Left renal cortex interstitium (tissue), 4 donors: ENCODE results near the gene TEX13A. TPM values are rescaled to one million over a fixed set of nuclear protein-coding genes. Genes with fewer than 3 reads are reported as not detected.
"Not testable (repeated sequence)": the region's sequence is repeated elsewhere in the genome, so short reads cannot be mapped to it uniquely, and the experiment has no call there.

Source experiments
- DNase-seq, 4 donors: peaks; one replicate each; pipeline ENCODE4 v3.0.0-alpha.2; 2013; ENCODE audit warnings: low read depth in 4 of 4, low spot score in 2 of 4, missing footprints in 1 of 4
- polyA plus RNA-seq, 4 donors: library from polyadenylated mRNA; unstranded; fragments of 120-200 nt; gene quantifications; one replicate each; pipeline ENCODE4 v1.2.1, GENCODE V29; 2013; ENCODE audit not compliant: insufficient read length in 4 of 4

The TEX13A gene
- not detected for polyA plus RNA-seq

- DNase-seq: no peak
Measured at GRCh38 chrX:105220636-105221035, at the start of gene TEX13A. TEX13A (minus strand) TSS chrX:105220694; CDS start chrX:105220397, 297 bp downstream.

- no peak for DNase-seq
Measured at GRCh38 chrX:105269386-105269785, 48.9 kb upstream of the TEX13A start.

- no peak for DNase-seq
Measured at GRCh38 chrX:105267167-105267566, 46.7 kb upstream of the TEX13A start.

GRCh38 chrX:105266456-105266855 lies 46.0 kb upstream of the TEX13A start:
- no peak for DNase-seq

- no peak for DNase-seq
Measured at GRCh38 chrX:105265093-105265492, 44.6 kb upstream of the TEX13A start.

- no peak for DNase-seq
Measured at GRCh38 chrX:105263801-105264200, 43.3 kb upstream of the TEX13A start.

GRCh38 chrX:105263171-105263570 lies 42.7 kb upstream of the TEX13A start:
- no peak for DNase-seq

GRCh38 chrX:105260291-105261043 lies 40.0 kb upstream of the TEX13A start:
- DNase-seq: no peak

GRCh38 chrX:105241056-105241455 lies 20.6 kb upstream of the TEX13A start:
- DNase-seq: no peak

- not testable (repeated sequence) for DNase-seq
Measured at GRCh38 chrX:105237407-105237806, 16.9 kb upstream of the TEX13A start.

- DNase-seq: no peak
Measured at GRCh38 chrX:105229146-105229545, 8.7 kb upstream of the TEX13A start.

GRCh38 chrX:105228602-105229001 lies 8.1 kb upstream of the TEX13A start:
- no peak for DNase-seq

GRCh38 chrX:105226499-105226898 lies 6.0 kb upstream of the TEX13A start:
- no peak for DNase-seq

GRCh38 chrX:105221374-105221773 lies 880 bp upstream of the TEX13A start:
- DNase-seq: no peak

- DNase-seq: no peak
Measured at GRCh38 chrX:105219454-105220401, 766 bp downstream of the TEX13A start.

- no peak for DNase-seq
Measured at GRCh38 chrX:105211066-105211575, 9.4 kb downstream of the TEX13A start.

GRCh38 chrX:105210258-105210657 lies 10.2 kb downstream of the TEX13A start:
- DNase-seq: no peak

- DNase-seq: no peak
Measured at GRCh38 chrX:105209406-105209805, 11.1 kb downstream of the TEX13A start.

GRCh38 chrX:105191878-105192277 lies 28.6 kb downstream of the TEX13A start:
- no peak for DNase-seq

- peak in 1 of 4 donors; percentile 7 for DNase-seq
Measured at GRCh38 chrX:105190252-105190853, 30.1 kb downstream of the TEX13A start.

- no peak for DNase-seq
Measured at GRCh38 chrX:105189093-105189492, 31.4 kb downstream of the TEX13A start.
